Stomach smooth muscle (tissue), 2 donors: ENCODE results near the gene EFL1.
"Not testable (repeated sequence)": the region's sequence is repeated elsewhere in the genome, so short reads cannot be mapped to it uniquely, and the experiment has no call there.

ENCODE experiments used
- H3K27ac ChIP-seq: one replicate; pipeline ENCODE4 v1.7.0; 2013; ENCODE audit warnings: mild to moderate bottlenecking, low read length, inconsistent platforms
- H3K27me3 ChIP-seq, 2 donors: one replicate each; pipeline ENCODE4 v1.7.0; 2013; ENCODE audit warnings: low read length in 2 of 2; ENCODE audit not compliant: insufficient read depth in 2 of 2, control insufficient read depth in 1 of 2
- H3K36me3 ChIP-seq, 2 donors: one replicate each; pipeline ENCODE4 v1.7.0; 2013; ENCODE audit warnings: low read length in 2 of 2; ENCODE audit not compliant: control insufficient read depth in 2 of 2, insufficient read depth in 2 of 2
- H3K4me1 ChIP-seq: one replicate; pipeline ENCODE4 v1.7.0; 2013; ENCODE audit warnings: low read length; ENCODE audit not compliant: control insufficient read depth, insufficient read depth
- H3K4me3 ChIP-seq, 2 donors: one replicate each; pipeline ENCODE4 v1.7.0; 2013; ENCODE audit warnings: low read length in 2 of 2
- H3K9ac ChIP-seq, 2 donors: one replicate each; pipeline ENCODE4 v1.7.0; 2013; ENCODE audit warnings: low read length in 2 of 2, mild to moderate bottlenecking in 1 of 2
- H3K9me3 ChIP-seq, 2 donors: one replicate each; pipeline ENCODE4 v1.7.0; 2013; ENCODE audit warnings: low read length in 2 of 2; ENCODE audit not compliant: control insufficient read depth in 2 of 2
- donor health status: healthy.
- donor health status: Pancreatic carcinoma.

The EFL1 gene

GRCh38 chr15:82262422-82263026 lies at the start of gene EFL1, which contains the start of gene SAXO2:
Gene EFL1, minus strand, starts transcription at chr15:82262734. Its CDS starts 956 bp downstream, at chr15:82261778.
Gene SAXO2, plus strand, starts transcription at chr15:82262818. Its CDS starts 62 bp downstream, at chr15:82262880.
- peaks cover 6% of the 10 kb centered on the region for H3K4me1 ChIP-seq
- H3K9me3 ChIP-seq, result no peaks in the 10 kb centered on the region
- peaks cover 0 to 3% of the 10 kb centered on the region in 2 donors for H3K36me3 ChIP-seq
- H3K4me3 ChIP-seq, result peak within 1 kb of the TSS; percentile 73 to 84
- no peaks in the 10 kb centered on the region for H3K27me3 ChIP-seq
- H3K9ac ChIP-seq, result peak within 1 kb of the TSS; percentile 62 to 65
- peak within 1 kb of the TSS; percentile 37 for H3K27ac ChIP-seq

- H3K36me3 ChIP-seq, H3K9ac ChIP-seq, H3K9me3 ChIP-seq: not testable (repeated sequence)
Measured at GRCh38 chr15:82311321-82311720, 48.8 kb upstream of the EFL1 start.

DNA sequence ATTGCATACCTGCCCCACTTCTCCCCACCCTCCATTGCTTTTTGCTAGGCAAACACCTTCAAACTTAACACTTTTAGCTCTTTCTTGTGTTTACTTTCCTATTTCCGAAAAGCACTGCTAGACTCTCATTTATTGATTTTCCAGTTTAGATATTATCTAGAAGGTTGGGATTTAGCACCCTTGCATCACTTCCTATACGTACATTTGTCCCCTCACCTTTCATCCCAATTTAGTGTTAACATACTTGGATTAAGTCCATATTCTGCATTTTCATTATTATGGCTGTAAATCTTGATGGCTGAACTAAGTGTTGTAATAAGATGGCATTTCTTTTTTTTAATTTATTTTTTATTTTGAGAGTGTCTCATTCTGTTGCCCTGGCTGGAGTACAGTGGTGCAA lies 47.3 kb upstream of the EFL1 start:
- no peak overlapping the region for H3K9ac ChIP-seq
- no peak overlapping the region for H3K4me3 ChIP-seq
- H3K4me1 ChIP-seq, result no peaks in the 10 kb centered on the region
- H3K36me3 ChIP-seq, result no peaks in the 10 kb centered on the region
- no peaks in the 10 kb centered on the region for H3K9me3 ChIP-seq
- no peak overlapping the region for H3K27ac ChIP-seq
- no peaks in the 10 kb centered on the region for H3K27me3 ChIP-seq

More at GRCh38 chr15:82311321-82311720, 48.8 kb upstream of the EFL1 start:
- not testable (repeated sequence) for H3K4me3 ChIP-seq, H3K4me1 ChIP-seq, H3K27me3 ChIP-seq, H3K27ac ChIP-seq

- Histone ChIP-seq H3K36me3 (no peaks in the 10 kb centered on the region), H3K27me3 (no peaks in the 10 kb centered on the region), H3K4me1 (no peaks in the 10 kb centered on the region), H3K9ac (no peak overlapping the region), H3K27ac (no peak overlapping the region), H3K4me3 (no peak overlapping the region), H3K9me3 (no peaks in the 10 kb centered on the region)
Measured at GRCh38 chr15:82307714-82308081, 45.2 kb upstream of the EFL1 start.

DNA sequence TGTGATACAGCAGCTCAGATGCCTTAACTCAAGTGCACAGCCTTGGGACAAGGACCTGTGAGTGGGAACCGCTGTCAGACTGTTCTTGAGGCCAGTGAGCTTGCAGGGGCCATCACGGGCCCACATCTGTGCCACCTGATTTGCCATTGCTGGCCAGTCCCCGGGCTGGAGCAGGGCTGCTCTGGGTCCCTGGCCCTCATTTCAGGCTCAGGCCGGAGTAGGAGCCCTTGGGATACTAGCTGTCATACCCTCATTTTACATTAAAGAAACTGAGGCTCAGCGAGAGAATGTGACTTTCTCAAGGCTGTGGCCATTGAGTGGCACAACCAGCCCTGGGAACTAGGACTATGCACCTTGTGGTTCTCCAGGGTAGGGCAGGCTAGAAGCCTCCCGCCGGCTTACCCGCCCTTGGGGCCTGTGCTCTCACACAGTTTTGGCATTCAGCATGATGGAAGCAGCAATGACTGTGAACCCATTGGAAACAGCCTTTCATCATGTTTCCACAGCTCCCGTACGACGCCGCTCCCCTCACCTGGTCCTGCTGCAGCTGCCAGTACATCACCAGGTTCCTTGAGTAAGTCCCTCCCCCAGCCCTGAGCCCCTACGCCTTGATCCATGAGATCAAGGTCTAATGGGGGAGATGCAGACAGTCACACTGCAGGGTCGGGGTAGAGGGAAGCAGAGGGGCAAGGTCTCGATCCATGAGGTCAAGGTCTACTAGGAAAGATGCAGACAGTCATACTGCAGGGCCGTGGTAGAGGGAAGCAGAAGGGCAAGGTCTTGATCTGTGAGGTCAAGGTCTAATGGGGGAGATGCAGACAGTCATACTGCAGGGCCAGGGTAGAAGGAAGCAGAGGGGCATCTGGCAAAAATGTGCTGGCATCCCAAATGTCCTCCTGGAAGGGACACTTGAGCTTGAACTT lies 44.5 kb upstream of the EFL1 start:
- no peaks in the 10 kb centered on the region for H3K27me3 ChIP-seq
- no peak overlapping the region for H3K4me3 ChIP-seq
- no peak overlapping the region for H3K27ac ChIP-seq

DNA sequence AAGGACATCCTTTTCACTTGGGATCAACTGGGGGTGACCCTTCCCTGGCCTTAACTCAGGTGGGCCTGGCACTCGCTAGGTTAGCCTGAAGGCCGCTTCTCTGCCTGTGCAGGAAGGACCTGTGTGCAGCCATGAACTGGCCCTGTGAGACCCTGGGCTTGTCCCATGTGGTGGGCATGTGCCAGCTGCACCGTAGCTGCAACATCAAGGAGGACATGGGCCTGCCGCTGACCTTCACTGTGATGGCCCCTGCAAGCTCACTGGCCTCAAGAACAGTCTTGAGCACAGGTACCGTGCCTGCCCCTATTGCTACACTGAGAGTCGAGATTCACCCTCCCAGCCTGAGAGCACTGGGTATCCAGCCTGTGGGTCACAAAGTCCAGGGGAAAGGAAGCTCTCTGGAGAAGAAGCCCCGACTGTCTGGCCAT lies 43.1 kb upstream of the EFL1 start:
- H3K9ac ChIP-seq, result no peak overlapping the region
- no peaks in the 10 kb centered on the region for H3K9me3 ChIP-seq
- H3K27ac ChIP-seq, result no peak overlapping the region
- H3K36me3 ChIP-seq, result no peaks in the 10 kb centered on the region
- H3K4me3 ChIP-seq, result no peak overlapping the region
- no peaks in the 10 kb centered on the region for H3K27me3 ChIP-seq
- H3K4me1 ChIP-seq, result no peaks in the 10 kb centered on the region

More for the DNA sequence above, 44.5 kb upstream of the EFL1 start:
- Histone ChIP-seq H3K36me3 (no peaks in the 10 kb centered on the region), H3K9ac (no peak overlapping the region), H3K9me3 (no peaks in the 10 kb centered on the region), H3K4me1 (no peaks in the 10 kb centered on the region)

- Histone ChIP-seq H3K36me3 (no peaks in the 10 kb centered on the region), H3K9me3 (no peaks in the 10 kb centered on the region), H3K27me3 (no peaks in the 10 kb centered on the region), H3K4me1 (no peaks in the 10 kb centered on the region), H3K9ac (no peak overlapping the region), H3K4me3 (no peak overlapping the region), H3K27ac (no peak overlapping the region)
Measured at GRCh38 chr15:82304778-82305090, 42.2 kb upstream of the EFL1 start.

GRCh38 chr15:82303956-82304777 lies 41.6 kb upstream of the EFL1 start:
- Histone ChIP-seq H3K27ac (no peak overlapping the region), H3K9me3 (no peaks in the 10 kb centered on the region), H3K9ac (no peak overlapping the region), H3K27me3 (no peaks in the 10 kb centered on the region), H3K36me3 (no peaks in the 10 kb centered on the region), H3K4me1 (no peaks in the 10 kb centered on the region), H3K4me3 (no peak overlapping the region)

- peaks cover 2% of the 10 kb centered on the region for H3K4me1 ChIP-seq
- no peak overlapping the region for H3K9ac ChIP-seq
- H3K27me3 ChIP-seq, result peaks cover 0 to 2% of the 10 kb centered on the region in 2 donors
- no peak overlapping the region for H3K4me3 ChIP-seq
- H3K36me3 ChIP-seq, result no peaks in the 10 kb centered on the region
- no peaks in the 10 kb centered on the region for H3K9me3 ChIP-seq
- H3K27ac ChIP-seq, result no peak overlapping the region
Measured at GRCh38 chr15:82301296-82302016, 38.9 kb upstream of the EFL1 start.

DNA sequence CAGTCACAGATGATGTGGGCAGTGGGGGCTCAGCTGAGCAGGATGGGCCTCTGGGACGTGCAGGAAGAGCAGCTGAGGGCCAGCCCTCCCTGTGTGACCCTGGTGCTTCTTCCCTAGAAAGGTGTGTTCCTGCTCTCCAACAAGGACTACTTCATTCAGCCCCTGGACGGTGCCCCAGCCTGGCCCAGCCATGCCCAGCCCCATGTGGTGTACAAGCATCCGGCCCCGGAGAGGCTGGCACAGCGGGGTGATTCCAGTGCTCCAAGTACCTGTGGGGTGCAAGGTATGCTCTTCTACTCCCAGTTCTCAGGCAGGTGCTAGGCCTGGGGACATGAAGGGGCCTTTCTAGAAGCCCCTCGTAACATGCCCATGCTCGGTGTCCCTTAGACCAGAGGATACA lies 38.3 kb upstream of the EFL1 start:
- Histone ChIP-seq H3K27me3 (peaks cover 0 to 2% of the 10 kb centered on the region in 2 donors), H3K4me1 (peaks cover 2% of the 10 kb centered on the region), H3K9ac (no peak overlapping the region), H3K27ac (no peak overlapping the region), H3K36me3 (no peaks in the 10 kb centered on the region), H3K4me3 (no peak overlapping the region), H3K9me3 (no peaks in the 10 kb centered on the region)
